Neuronal stem cell (in vitro differentiated cells): ENCODE data around the gene DVL2.

Experiments used
- DNase-seq: peaks from one replicate; pipeline ENCODE4 v3.0.0-alpha.2; 2013; ENCODE audit warnings: low spot score
- H2AFZ ChIP-seq: one replicate; pipeline ENCODE4 v1.6.1; 2013; ENCODE audit warnings: mild to moderate bottlenecking, low read length, inconsistent platforms
- H2AK5ac ChIP-seq: 2 replicates; pipeline ENCODE4 v1.6.1; 2013; ENCODE audit warnings: low read depth, mild to moderate bottlenecking, inconsistent platforms, low read length, moderate library complexity, mixed read lengths
- H2BK120ac ChIP-seq: 2 replicates; pipeline ENCODE4 v1.6.1; 2013; ENCODE audit warnings: low read depth, mild to moderate bottlenecking, inconsistent platforms, low read length, moderate library complexity, mixed read lengths
- H2BK12ac ChIP-seq: one replicate; pipeline ENCODE4 v1.6.1; 2013; ENCODE audit warnings: low read length, inconsistent platforms
- H2BK15ac ChIP-seq: 2 replicates; pipeline ENCODE4 v1.6.1; 2013; ENCODE audit warnings: mild to moderate bottlenecking, low read length, inconsistent platforms, mixed read lengths
- H2BK5ac ChIP-seq: one replicate; pipeline ENCODE4 v1.6.1; 2013; ENCODE audit warnings: inconsistent platforms, mild to moderate bottlenecking, low read length, moderate library complexity
- H3K14ac ChIP-seq: one replicate; pipeline ENCODE4 v1.6.1; 2013; ENCODE audit warnings: low read length, inconsistent platforms
- H3K18ac ChIP-seq: 2 replicates; pipeline ENCODE4 v1.6.1; 2013; ENCODE audit warnings: low read length, inconsistent platforms
- H3K23ac ChIP-seq: 2 replicates; pipeline ENCODE4 v1.6.1; 2013; ENCODE audit warnings: low read depth, mild to moderate bottlenecking, mixed read lengths, low read length, inconsistent platforms; ENCODE audit not compliant: poor library complexity
- H3K27ac ChIP-seq: replicated peaks from 3 replicates; pipeline ENCODE4 v1.5.1; 2013; ENCODE audit warnings: low read length, inconsistent platforms
- H3K27me3 ChIP-seq, 3 experiments: 2 replicates each; pipeline ENCODE4 v1.6.1; 2013; ENCODE audit warnings: low read length in 3 of 3, mild to moderate bottlenecking in 2 of 3, inconsistent platforms in 1 of 3, low read depth in 1 of 3, mixed read lengths in 1 of 3, moderate library complexity in 1 of 3; ENCODE audit not compliant: control insufficient read depth in 3 of 3, insufficient read depth in 3 of 3
- H3K36me3 ChIP-seq, 2 donors: replicated peaks in 1 of 2; 2 replicates each; pipeline ENCODE4 v1.6.1; 2013; ENCODE audit warnings: low read length in 2 of 2; ENCODE audit not compliant: control insufficient read depth in 2 of 2, insufficient read depth in 2 of 2
- H3K4ac ChIP-seq: 2 replicates; pipeline ENCODE4 v1.6.1; 2013; ENCODE audit warnings: inconsistent platforms, mild to moderate bottlenecking, low read length, moderate library complexity
- H3K4me1 ChIP-seq, 2 donors: 1 replicate in 1 of 2; 2 replicates in 1 of 2; pipeline ENCODE4 v1.6.1; 2013; ENCODE audit warnings: low read length in 2 of 2, low read depth in 1 of 2; ENCODE audit not compliant: control insufficient read depth in 2 of 2, insufficient read depth in 1 of 2
- H3K4me2 ChIP-seq: one replicate; pipeline ENCODE4 v1.6.1; 2013; ENCODE audit warnings: mild to moderate bottlenecking, low read length, inconsistent platforms; ENCODE audit not compliant: insufficient read depth, poor library complexity, severe bottlenecking
- H3K4me3 ChIP-seq, 2 donors: 2 replicates each; pipeline ENCODE4 v1.5.1; 2013; ENCODE audit warnings: low read length in 2 of 2, mild to moderate bottlenecking in 2 of 2, inconsistent platforms in 1 of 2, moderate library complexity in 1 of 2
- H3K79me1 ChIP-seq: one replicate; pipeline ENCODE4 v1.6.1; 2013; ENCODE audit warnings: low read depth, mild to moderate bottlenecking, inconsistent platforms, low read length, moderate library complexity
- H3K9ac ChIP-seq: one replicate; pipeline ENCODE4 v1.6.1; 2013; ENCODE audit warnings: mild to moderate bottlenecking, low read depth, low read length, inconsistent platforms; ENCODE audit not compliant: poor library complexity
- H3K9me3 ChIP-seq, 2 donors: replicated peaks in 1 of 2; 2 replicates each; pipeline versions ENCODE3 to v1.6.1; 2013; ENCODE audit warnings: low read length in 2 of 2, mild to moderate bottlenecking in 2 of 2, inconsistent platforms in 1 of 2, low read depth in 1 of 2, mixed read lengths in 1 of 2, moderate library complexity in 1 of 2; ENCODE audit not compliant: control insufficient read depth in 2 of 2, insufficient read depth in 1 of 2
- H4K8ac ChIP-seq: one replicate; pipeline ENCODE4 v1.6.1; 2013; ENCODE audit warnings: low read depth, mild to moderate bottlenecking, inconsistent platforms, low read length, moderate library complexity
- H4K91ac ChIP-seq: one replicate; pipeline ENCODE4 v1.6.1; 2013; ENCODE audit warnings: low read length, low read depth, mild to moderate bottlenecking, inconsistent platforms; ENCODE audit not compliant: poor library complexity
- WGBS, 2 donors: extraction: QIAGEN DNeasy Blood & Tissue Kit; methylation state at CpG; one replicate each; pipeline ENCODE4 v1.1.7; 2013; ENCODE audit warnings: missing lambda C conversion rate in 2 of 2, mixed read lengths in 1 of 2; ENCODE audit not compliant: insufficient read length in 2 of 2, insufficient replicate concordance in 1 of 2; ENCODE audit errors: extremely low coverage in 2 of 2; 5-methylcytosine and 5-hydroxymethylcytosine counted together

The DVL2 gene

GRCh38 chr17:7218758-7219157 is 15.6 kb downstream of the DVL2 start:
- Histone ChIP-seq H3K4me2 (no peak overlapping the region), H3K18ac (no peak overlapping the region), H2BK120ac (no peak overlapping the region), H2AFZ (peak overlapping the region; percentile 83), H4K8ac (no peak overlapping the region), H3K4me1 (peaks cover 29 to 35% of the 10 kb centered on the region in 2 donors), H3K4ac (no peak overlapping the region), H3K79me1 (peaks cover 2% of the 10 kb centered on the region), H3K14ac (no peak overlapping the region), H2BK15ac (peak overlapping the region; percentile 6), H3K9me3 (no peaks in the 10 kb centered on the region), H3K9ac (no peak overlapping the region), H2BK12ac (no peak overlapping the region), H3K27me3 (no peaks in the 10 kb centered on the region), H2AK5ac (peak overlapping the region; percentile 22), H4K91ac (no peak overlapping the region), H3K27ac (no peak overlapping the region), H3K4me3 (no peak overlapping the region), H2BK5ac (no peak overlapping the region), H3K36me3 (peaks cover 20 to 34% of the 10 kb centered on the region in 2 donors), H3K23ac (no peak overlapping the region)
- WGBS, 2 donors, result no CpG with 5 or more reads among the region's 6 CpGs
- no peak for DNase-seq

GRCh38 chr17:7218166-7218565 is 16.2 kb downstream of the DVL2 start:
- Histone ChIP-seq H3K4me2 (peak overlapping the region; percentile 54), H2BK15ac (peak overlapping the region; percentile 90), H3K4me1 (peaks cover 33 to 40% of the 10 kb centered on the region in 2 donors), H2AK5ac (peak overlapping the region; percentile 22), H2AFZ (peak overlapping the region; percentile 77), H3K79me1 (peaks cover 2% of the 10 kb centered on the region), H3K9me3 (no peaks in the 10 kb centered on the region), H2BK5ac (peak overlapping the region; percentile 76), H3K23ac (peak overlapping the region; percentile 27), H3K18ac (peak overlapping the region; percentile 86), H3K4me3 (peak overlapping the region in 1 of 2 donors; percentile 44), H3K14ac (no peak overlapping the region), H4K8ac (no peak overlapping the region), H3K27me3 (no peaks in the 10 kb centered on the region), H3K9ac (no peak overlapping the region), H2BK12ac (peak overlapping the region; percentile 96), H3K36me3 (peaks cover 15 to 28% of the 10 kb centered on the region in 2 donors), H3K27ac (peak overlapping the region; percentile 54), H4K91ac (peak overlapping the region; percentile 25), H2BK120ac (peak overlapping the region; percentile 10), H3K4ac (peak overlapping the region; percentile 41)
- no CpG with 5 or more reads among the region's 6 CpGs for WGBS, 2 donors
- DNase-seq, result no peak

GRCh38 chr17:7217113-7217987 is 17.0 kb downstream of the DVL2 start:
- H3K27me3 ChIP-seq, result no peaks in the 10 kb centered on the region
- H2BK15ac ChIP-seq, result peak overlapping the region; percentile 90
- H3K4me1 ChIP-seq, result peaks cover 33 to 40% of the 10 kb centered on the region in 2 donors
- H2AK5ac ChIP-seq, result peak overlapping the region; percentile 53
- no peak overlapping the region for H4K91ac ChIP-seq
- no peak overlapping the region for H2BK120ac ChIP-seq
- peak overlapping the region; percentile 86 for H3K18ac ChIP-seq
- no peak overlapping the region for H3K23ac ChIP-seq
- peak overlapping the region; percentile 74 for H3K9ac ChIP-seq
- H3K4me2 ChIP-seq, result peak overlapping the region; percentile 74
- peak overlapping the region; percentile 77 for H2AFZ ChIP-seq
- no peak overlapping the region for H2BK12ac ChIP-seq
- H3K4ac ChIP-seq, result no peak overlapping the region
- H2BK5ac ChIP-seq, result peak overlapping the region; percentile 76
- peaks cover 2% of the 10 kb centered on the region for H3K79me1 ChIP-seq
- no peak for DNase-seq
- no peaks in the 10 kb centered on the region for H3K9me3 ChIP-seq
- no peak overlapping the region for H3K14ac ChIP-seq
- H3K36me3 ChIP-seq, result peaks cover 7 to 19% of the 10 kb centered on the region in 2 donors
- no peak overlapping the region for H4K8ac ChIP-seq
- WGBS, 2 donors, result no CpG with 5 or more reads among the region's 32 CpGs
- H3K4me3 ChIP-seq, result peak overlapping the region; percentile 44 to 76
- H3K27ac ChIP-seq, result peak overlapping the region; percentile 80
